GM19463 (cell line): ENCODE data around the gene CCT8L2.
"Not testable (repeated sequence)": the region's sequence is repeated elsewhere in the genome, so short reads cannot be mapped to it uniquely, and the experiment has no call there.

ENCODE experiments used
- ATAC-seq: cut with Tn5 transposase; IDR thresholded peaks from one replicate; pipeline ENCODE4 v1.9.1; 2021; ENCODE audit warnings: mild to moderate bottlenecking, moderate library complexity; ENCODE audit not compliant: unreplicated experiment

CCT8L2 gene

GRCh38 chr22:16599648-16600047, 7.0 kb upstream of the CCT8L2 start:
- ATAC-seq = not testable (repeated sequence)

DNA sequence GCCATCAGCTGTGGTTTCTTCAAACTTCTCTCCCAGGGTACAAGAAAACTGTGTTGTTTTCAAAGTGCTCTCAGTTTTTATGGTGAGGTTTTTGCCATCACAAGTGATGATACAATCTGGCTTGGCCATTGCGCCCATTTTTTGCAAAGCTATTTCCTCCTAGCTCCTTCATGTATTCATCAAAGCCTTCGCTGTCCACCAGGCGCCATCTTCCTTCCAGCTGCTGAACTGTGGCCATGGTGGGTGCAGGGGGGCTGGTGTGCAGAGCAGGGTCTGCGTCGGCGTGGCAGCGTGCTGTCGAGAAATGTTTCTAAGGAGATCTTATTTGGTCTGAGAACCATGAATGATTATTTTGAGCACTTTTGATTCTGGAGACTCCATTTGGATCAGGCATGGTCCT, 2.6 kb upstream of the CCT8L2 start:
- ATAC-seq = not testable (repeated sequence)

DNA sequence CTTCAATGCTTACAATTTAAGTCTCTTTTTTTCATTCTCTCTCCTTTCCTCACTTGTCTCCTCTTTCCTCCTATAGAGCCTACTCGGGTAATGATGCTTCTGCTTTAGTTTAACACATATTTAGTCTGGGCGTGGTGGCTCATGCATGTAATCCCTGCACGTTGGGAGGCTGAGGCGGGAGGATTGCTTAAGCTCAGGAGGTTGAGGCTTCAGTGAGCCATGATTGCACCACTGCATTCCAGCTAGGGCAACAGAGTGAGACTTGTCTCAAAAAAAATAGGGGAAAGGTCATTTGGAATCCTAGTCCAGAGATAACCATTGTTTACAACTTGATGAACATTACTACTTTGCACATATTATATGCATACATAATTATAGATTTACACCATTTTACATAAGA, 1.4 kb upstream of the CCT8L2 start:
- ATAC-seq = no peak

DNA sequence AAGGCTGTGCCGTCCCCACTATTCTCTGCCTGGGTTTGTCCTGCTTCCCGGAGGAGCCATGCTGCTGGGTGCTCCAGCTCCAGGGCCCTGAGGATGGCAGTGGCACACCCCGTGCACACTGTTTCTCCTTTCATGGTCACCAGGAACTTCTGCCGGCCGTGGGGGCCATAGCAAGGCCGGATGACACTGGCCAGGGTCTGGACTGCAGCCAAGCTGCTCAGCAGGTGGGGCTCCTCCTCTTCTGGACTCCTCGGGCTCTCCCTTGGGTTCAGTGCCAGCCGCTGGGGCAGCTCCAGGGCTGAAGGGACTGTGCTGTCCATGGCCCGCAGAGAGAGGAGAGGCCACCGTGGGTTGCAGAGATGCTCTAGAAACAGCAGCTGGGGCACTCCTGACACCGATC, 379 bp downstream of the CCT8L2 start:
- not testable (repeated sequence) for ATAC-seq

DNA sequence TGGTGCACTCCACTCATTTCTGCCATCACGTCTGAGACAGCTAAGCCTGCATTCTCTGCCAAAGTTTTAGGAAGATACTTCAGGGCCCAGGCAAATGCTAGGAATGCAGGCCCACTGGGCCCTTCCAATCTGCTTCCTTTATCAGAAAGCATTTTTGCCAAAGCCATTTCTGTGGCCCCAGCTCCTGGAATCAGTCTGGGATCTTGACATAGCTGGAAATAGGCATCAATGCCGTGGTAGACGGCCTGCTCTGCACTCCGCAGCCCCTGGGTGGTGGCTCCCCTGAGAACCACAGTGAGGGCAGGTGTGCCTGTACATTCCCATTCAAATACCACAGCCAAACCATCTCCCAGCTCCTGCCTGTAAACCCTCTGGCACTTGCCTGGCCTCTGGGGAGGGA, 1.5 kb downstream of the CCT8L2 start:
- not testable (repeated sequence) for ATAC-seq

GRCh38 chr22:16586991-16587390, 5.6 kb downstream of the CCT8L2 start:
- ATAC-seq = no peak

GRCh38 chr22:16586170-16586569, 6.4 kb downstream of the CCT8L2 start:
- ATAC-seq = no peak

DNA sequence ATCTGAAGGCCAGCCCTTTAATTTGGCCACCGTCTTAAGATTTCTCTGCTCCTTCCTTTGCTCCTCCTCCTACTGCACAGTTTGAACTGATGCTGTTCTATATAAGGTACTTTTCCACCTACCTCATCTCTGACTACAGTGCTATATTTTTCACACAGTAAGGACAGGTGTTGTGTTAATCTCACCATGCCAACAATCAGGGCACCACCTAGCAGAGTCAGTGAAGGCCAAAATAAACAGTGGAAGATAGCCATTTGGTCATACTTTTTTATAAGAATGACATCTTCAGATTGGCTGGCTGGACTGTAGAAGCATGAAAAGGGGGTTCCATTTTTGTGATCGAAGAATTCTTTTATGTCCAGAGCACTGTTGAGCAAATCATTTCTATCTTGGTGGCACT, 11.7 kb downstream of the CCT8L2 start:
- not testable (repeated sequence) for ATAC-seq

DNA sequence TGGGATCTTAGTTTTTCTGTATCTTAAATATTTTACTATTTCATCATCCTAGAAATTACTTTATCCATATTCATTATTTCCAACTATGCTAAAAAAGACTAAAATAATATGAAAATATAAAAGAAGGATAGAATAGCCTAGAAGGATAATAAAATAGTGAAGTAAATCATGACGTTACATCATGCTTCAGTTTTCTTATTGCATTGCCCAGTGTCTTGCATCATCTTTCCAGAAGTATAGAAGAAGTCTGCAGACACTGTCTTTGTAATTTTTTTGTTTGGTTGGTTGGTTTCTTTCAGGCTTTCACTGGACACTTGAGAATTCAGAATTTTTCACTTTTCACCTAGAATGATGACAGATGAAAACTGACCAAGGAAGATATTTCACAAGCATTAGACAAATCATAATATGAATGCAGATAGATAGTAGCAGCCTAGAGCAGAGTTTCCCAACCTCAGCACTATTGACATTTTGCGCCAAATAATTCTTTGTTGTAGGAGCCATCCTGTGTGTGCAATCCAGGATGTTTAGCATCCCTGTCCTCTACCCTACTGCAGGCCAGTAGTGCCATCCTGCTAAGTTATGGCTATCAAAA, 23.3 kb downstream of the CCT8L2 start:
- not testable (repeated sequence) for ATAC-seq

- no peak for ATAC-seq
Measured at GRCh38 chr22:16568425-16568758, 24.2 kb downstream of the CCT8L2 start.

DNA sequence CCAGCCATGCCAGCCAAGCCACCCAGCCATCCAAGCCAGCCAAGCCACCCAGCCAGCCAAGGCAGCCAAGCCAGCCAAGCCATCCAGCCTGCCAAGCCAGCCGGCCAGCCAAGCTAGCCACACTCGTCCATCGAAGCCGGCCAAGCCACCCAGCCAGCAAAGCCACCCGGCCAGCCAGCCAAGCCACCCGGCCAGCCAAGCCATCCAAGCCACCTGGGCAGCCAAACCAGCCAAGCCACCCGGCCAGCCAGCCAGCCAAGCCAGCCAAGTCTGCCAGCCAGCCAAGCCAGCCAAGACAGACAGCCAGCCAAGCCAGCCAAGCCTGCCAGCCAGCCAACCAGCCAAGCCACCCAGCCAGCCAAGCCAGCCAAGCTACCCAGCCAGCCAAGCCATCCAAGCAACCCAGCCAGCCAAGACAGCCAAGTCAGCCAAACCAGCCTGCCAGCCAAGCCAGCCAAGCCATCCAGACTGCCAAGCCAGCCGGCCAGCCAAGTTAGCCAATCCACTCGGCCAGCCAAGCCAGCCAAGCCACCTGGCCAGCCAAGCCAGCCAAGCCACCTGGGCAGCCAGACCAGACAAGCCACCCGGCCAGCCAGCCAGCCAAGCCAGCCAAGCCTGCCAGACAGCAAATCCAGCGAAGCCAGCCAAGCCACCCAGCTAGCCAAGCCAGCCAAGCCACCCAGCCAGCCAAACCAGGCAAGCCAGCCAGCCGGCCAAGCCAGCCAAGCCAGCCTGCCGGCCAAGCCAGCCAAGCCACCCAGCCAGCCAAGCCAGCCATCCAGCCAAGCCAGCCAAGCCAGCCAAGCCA, 24.8 kb downstream of the CCT8L2 start:
- not testable (repeated sequence) for ATAC-seq

DNA sequence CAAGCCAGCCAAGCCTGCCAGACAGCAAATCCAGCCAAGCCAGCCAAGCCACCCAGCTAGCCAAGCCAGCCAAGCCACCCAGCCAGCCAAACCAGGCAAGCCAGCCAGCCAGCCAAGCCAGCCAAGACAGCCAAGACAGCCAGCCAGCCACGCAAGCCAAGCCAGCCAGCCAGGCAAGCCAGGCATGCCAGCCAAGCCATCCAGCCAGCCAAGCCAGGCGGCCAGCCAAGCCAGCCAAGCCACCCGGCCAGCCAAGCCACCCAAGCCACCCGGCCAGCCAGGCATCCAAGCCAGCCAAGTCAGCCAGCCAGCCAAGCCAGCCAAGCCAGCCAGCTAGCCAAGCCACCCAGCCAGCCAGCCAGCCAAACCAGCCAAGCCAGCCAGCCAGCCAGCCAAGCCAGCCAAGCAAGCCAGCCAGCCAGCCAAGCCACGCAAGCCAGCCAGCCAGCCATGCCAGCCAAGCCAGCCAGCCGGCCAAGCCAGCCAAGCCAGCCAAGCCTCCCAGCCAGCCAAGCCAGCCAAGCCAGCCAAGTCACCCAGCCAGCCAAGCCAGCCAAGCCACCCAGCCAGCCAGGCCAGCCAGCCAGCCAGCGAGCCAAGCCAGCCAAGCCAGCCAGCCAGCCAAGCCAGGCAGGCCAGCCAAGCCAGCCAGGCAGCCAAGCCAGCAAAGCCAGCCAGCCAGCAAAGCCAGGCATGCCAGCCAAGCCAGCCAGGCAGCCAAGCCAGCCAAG, 26.0 kb downstream of the CCT8L2 start:
- not testable (repeated sequence) for ATAC-seq

- not testable (repeated sequence) for ATAC-seq
Measured at GRCh38 chr22:16565585-16566420, 26.8 kb downstream of the CCT8L2 start.

DNA sequence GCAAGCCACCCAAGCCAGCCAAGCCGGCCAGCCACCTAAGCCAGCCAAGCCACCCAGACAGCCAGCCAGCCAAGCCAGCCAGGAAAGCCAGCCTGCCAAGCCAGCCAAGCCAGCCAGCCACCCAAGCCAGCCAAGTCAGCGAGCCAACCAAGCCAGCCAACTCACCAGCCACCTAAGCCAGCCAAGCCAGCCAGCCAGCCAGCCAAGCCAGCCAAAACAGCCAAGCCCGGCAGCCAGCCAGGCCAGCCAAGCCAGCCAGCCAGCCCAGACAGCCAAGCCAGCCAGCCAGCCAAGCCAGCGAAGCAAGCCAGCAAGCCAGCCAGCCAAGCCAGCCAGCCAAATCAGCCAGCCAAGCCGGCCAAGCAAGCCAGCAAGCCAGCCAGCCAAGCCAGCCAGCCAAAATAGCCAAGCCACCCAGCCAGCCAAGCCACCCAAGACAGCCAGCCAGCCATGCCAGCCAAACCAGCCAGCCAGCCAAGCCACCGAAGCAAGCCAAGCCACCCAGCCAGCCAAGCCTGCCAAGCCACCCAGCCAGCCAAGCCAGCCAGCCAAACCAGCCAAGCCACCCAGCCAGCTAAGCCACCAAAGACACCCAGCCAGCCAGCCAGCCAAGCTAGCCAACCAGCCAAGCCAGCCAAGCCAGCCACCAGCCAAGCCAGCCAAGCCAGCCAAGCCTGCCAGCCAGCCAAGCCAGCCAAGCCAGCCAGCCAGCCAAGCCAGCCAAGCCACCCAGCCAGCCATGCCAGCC, 27.6 kb downstream of the CCT8L2 start:
- ATAC-seq = not testable (repeated sequence)

GRCh38 chr22:16563555-16564520, 28.8 kb downstream of the CCT8L2 start:
- no peak for ATAC-seq

GRCh38 chr22:16562711-16563554, 29.7 kb downstream of the CCT8L2 start:
- no peak for ATAC-seq

DNA sequence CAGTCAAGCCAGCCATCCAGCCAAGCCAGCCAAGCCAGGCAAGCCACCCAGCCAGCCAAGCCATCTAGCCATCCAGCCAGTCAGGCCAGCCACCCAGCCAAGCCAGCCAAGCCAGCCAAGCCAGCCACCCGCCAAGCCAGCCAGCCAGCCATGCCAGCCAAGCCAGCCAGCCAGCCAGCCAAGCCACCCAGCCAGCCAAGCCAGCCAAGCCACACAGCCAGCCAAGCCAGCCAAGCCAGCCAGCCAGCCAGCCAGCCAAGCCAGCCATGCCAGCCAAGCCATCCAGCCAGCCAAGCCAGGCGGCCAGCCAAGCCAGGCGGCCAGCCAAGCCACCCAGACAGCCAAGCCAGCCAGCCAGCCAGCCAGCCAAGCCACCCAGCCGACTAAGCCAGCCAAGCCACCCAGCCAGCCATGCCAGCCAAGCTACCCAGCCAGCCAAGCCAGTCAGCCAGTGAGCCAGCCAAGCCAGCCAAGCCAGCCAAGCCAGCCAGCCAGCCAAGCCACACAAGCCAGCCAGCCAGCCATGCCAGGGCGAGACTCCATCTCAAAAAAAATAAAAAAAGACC, 31.4 kb downstream of the CCT8L2 start:
- ATAC-seq = not testable (repeated sequence)

DNA sequence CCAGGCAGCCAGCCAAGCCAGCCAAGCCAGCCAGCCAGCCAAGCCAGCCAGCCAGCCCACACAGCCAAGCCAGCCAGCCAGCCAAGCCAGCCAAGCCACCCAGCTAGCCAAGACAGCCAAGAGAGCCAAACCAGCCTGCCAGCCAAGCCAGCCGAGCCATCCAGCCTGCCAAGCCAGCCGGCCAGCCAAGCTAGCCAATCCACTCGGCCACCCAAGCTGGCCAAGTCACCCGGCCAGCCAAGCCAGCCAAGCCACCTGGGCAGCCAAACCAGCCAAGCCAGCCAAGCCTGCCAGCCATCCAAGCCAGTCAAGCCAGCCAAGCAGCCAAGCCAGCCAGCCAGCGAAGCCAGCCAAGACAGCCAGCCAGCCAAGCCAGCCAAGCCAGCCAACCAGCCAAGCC, 32.0 kb downstream of the CCT8L2 start:
- ATAC-seq = not testable (repeated sequence)
